Endothelial cell of umbilical vein (primary cell): ENCODE results near the gene PTGFRN.
"Not testable (repeated sequence)": the region's sequence is repeated elsewhere in the genome, so short reads cannot be mapped to it uniquely, and the experiment has no call there.

Experiments used
- CTCF ChIP-seq, 2 donors: IDR thresholded peaks; 1 replicate in 1 of 2; 2 replicates in 1 of 2; pipeline ENCODE4 v1.5.1; 2011; ENCODE audit warnings: low read length in 2 of 2, mild to moderate bottlenecking in 2 of 2, moderate library complexity in 2 of 2, control low read depth in 1 of 2, inconsistent platforms in 1 of 2, low read depth in 1 of 2; ENCODE audit not compliant: insufficient read depth in 1 of 2; ENCODE audit errors: extremely low read depth in 1 of 2
- MAX ChIP-seq: IDR thresholded peaks from 2 replicates; pipeline ENCODE4 v1.6.1; 2011; ENCODE audit not compliant: insufficient read depth, insufficient read length

GRCh38 chr1:116939780-116940543 lies 30.2 kb downstream of the PTGFRN start:
- TF ChIP-seq MAX; CTCF (IDR thresholded peaks at IDR 0.05; ENCODE audit: extremely low read depth in 1 of 2, insufficient read depth in 1 of 2, low read depth in 1 of 2, low read length in 2 of 2): not testable (repeated sequence)
